LNCAP (cell line): ENCODE data around the gene OXT.

Source experiments
- TF ChIP-seq, protein P1 (sequence below): fragments of 450-650 bp; IDR thresholded peaks from 2 replicates; pipeline ENCODE4 v1.5.1; 2017; ENCODE audit warnings: mild to moderate bottlenecking

OXT gene

DNA sequence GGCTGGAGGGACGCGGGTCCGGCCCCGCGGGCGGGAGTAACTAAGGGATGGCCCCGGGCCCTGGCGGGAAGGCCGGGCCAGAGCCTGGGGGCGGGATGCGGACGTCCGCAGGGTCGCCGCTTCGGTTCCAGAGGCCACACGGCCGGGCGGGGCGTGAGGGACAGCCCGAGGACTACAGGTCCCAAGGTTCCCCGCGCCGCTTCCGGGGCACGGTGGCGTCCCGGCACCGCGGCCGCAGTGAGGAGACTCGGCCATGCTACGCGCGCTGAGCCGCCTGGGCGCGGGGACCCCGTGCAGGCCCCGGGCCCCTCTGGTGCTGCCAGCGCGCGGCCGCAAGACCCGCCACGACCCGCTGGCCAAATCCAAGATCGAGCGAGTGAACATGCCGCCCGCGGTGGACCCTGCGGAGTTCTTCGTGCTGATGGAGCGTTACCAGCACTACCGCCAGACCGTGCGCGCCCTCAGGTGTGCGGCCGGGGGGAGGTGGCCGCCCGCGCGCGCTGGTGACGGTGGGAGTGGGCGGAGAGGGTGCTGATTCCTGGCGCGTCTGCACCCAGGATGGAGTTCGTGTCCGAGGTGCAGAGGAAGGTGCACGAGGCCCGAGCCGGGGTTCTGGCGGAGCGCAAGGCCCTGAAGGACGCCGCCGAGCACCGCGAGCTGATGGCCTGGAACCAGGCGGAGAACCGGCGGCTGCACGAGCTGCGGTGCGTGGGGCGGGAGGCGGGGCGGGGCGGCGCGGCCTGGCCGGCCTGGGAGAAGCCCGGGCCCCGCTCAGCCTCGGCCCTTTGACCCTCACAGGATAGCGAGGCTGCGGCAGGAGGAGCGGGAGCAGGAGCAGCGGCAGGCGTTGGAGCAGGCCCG, 25.4 kb upstream of the OXT start, which contains the start of gene MRPS26:
Gene MRPS26 (plus strand): TSS at position 237 of the 861 bp plus-strand sequence. CDS start 17 bp downstream, at position 254.
- TF ChIP-seq, protein P1, sequence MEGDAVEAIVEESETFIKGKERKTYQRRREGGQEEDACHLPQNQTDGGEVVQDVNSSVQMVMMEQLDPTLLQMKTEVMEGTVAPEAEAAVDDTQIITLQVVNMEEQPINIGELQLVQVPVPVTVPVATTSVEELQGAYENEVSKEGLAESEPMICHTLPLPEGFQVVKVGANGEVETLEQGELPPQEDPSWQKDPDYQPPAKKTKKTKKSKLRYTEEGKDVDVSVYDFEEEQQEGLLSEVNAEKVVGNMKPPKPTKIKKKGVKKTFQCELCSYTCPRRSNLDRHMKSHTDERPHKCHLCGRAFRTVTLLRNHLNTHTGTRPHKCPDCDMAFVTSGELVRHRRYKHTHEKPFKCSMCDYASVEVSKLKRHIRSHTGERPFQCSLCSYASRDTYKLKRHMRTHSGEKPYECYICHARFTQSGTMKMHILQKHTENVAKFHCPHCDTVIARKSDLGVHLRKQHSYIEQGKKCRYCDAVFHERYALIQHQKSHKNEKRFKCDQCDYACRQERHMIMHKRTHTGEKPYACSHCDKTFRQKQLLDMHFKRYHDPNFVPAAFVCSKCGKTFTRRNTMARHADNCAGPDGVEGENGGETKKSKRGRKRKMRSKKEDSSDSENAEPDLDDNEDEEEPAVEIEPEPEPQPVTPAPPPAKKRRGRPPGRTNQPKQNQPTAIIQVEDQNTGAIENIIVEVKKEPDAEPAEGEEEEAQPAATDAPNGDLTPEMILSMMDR, result no peak

DNA sequence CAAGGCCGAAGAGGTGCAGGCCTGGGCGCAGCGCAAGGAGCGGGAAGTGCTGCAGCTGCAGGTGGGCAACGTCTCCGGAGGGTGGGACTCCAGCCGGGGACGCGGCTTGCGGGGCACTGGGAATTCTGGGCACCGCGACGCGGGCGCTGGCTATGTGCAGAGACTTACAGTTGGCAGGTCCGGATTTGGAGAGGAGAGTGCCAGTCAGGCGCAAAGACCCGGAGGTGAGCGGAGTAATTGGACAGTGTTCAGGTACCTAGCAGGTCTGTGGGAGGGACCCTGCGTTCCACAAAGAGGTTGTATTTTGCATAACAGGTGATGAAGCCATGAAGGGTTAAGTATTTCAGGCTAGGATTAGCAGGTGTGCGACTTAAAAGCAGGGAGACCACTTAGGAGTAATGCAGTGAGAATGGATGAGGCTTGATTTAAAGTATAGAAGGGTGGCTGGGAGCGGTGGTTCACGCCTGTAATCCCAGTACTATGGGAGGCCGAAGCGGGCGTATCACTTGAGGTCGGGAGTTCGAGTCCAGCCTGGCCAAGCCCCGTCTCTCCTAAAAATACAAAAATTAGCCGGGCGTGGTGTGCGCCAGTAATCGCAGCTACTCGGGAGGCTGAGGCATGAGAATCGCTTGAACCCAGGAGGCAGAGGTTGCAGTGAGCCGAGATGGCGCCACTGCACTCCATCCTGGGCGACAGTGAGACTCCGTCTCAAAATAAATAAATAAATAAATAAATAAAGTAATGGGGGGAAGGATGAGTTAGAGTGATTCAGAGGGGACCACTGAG, 24.6 kb upstream of the OXT start:
- TF ChIP-seq, protein P1, result no peak

- TF ChIP-seq, protein P1, result no peak
Measured at GRCh38 chr20:3047486-3048419, 23.7 kb upstream of the OXT start.

- TF ChIP-seq, protein P1, result no peak
Measured at GRCh38 chr20:3051385-3052019, 19.9 kb upstream of the OXT start.

- TF ChIP-seq, protein P1, result no peak
Measured at GRCh38 chr20:3059489-3059888, 11.9 kb upstream of the OXT start.

GRCh38 chr20:3067139-3068014, 4.0 kb upstream of the OXT start:
- TF ChIP-seq, protein P1, result no peak
